Stimulated activated CD4-positive, alpha-beta T cell treated with anti-CD3 and anti-CD28 coated beads, Interleukin-15, amount 100 ng/mL, for 24 hours (primary cell): ENCODE data around the gene STARD5.
A peak's percentile ranks its signal among the peaks of the same experiment; 100 is the strongest.

ENCODE experiments used
- DNase-seq: peaks from one replicate; pipeline ENCODE4 v3.0.0-alpha.2; 2020

STARD5 gene

DNA sequence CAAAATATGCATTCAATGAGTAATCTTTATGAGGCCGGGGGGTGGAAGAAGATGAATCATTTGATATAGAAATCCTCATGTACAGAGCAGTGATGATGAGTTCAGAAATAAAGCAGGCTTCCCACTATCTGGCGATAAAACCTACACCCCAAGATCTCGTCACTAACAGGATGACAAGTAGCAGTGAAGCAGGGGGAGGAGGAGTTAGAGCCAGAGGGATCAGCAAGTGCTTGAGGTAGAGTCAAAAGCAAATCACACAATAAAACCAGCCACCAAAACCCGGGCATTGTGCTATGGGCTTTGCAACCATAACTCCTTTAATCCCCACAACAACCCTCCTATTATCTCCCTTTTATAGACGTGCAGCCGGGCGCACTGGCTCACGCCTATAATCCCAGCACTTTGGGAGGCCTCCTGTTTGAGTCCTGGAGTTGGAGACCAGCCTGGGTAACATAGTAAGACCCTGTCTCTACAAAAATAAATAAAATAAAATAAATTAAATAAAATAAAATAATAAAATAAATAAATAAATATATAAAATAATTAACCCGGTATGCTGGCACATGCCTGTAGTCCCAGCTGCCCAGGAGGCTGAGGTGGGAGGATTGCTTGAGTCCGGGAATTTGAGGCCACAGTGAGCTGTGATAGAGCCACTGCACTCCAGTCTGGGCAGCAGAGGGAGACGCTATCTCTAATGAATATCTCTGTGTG lies 53.0 kb downstream of the STARD5 start:
- no peak for DNase-seq

GRCh38 chr15:81270188-81270587 lies 53.8 kb downstream of the STARD5 start:
- DNase-seq = no peak

GRCh38 chr15:81268881-81269601 lies 54.9 kb downstream of the STARD5 start:
- no peak for DNase-seq

GRCh38 chr15:81268340-81268739 lies 55.6 kb downstream of the STARD5 start:
- DNase-seq = no peak

- peak; percentile 92 for DNase-seq
Observed at GRCh38 chr15:81265944-81266775, 57.8 kb downstream of the STARD5 start.

GRCh38 chr15:81265256-81265943 lies 58.5 kb downstream of the STARD5 start:
- DNase-seq = no peak

GRCh38 chr15:81264072-81264857 lies 59.7 kb downstream of the STARD5 start:
- DNase-seq = no peak

- no peak for DNase-seq
Observed at GRCh38 chr15:81263477-81263876, 60.5 kb downstream of the STARD5 start.

- no peak for DNase-seq
Observed at GRCh38 chr15:81261172-81261811, 62.6 kb downstream of the STARD5 start.

GRCh38 chr15:81259760-81260298 lies 64.1 kb downstream of the STARD5 start:
- no peak for DNase-seq
